Measurements from ENCODE around the gene TUBD1. TPM values are rescaled to one million over a fixed set of nuclear protein-coding genes. Genes with fewer than 3 reads are reported as not detected.
"Not testable (repeated sequence)": the region's sequence is repeated elsewhere in the genome, so short reads cannot be mapped to it uniquely, and the experiment has no call there.

Gene TUBD1
- total and polyA plus RNA-seq, 8 donors, result 5.9 to 28.6 (median 13.8) TPM; not detected in 1

DNA sequence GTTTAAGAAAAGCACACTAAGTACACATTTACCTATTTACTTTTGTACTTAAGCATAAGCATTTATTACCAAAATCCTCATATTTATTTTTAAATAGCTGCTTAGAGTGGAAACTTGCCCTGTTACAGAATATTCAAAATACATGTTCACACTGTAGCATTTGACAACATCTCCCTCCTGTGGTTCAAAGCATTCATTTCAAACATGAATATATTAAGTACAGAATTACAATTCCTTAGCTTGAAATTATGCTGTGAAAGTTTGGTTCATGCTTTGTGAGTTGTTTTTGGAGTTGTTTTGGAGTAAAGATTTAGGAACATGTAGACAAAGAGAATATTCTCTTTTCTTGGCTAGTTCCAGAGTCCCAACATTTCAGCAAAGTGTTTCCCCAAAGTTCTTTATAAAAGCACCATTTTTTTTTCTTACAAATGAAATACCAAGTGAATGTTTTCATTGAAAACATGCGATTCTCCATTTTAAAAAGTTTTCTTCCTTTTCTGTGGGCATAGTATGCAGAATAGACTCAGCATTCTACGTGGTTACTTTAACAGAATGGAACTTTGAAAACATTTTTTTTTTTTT is 33.2 kb downstream of the TUBD1 start:
- 69 to 82% (median 76%) methylated on average over 2 of the region's 2 CpGs for WGBS, 5 donors
- no peaks in the 10 kb centered on the region for H3K27me3 ChIP-seq
- peaks cover 5 to 37% (median 33%) of the 10 kb centered on the region in 4 donors for H3K36me3 ChIP-seq
- intact Hi-C loops (cut with DNase I; ENCODE audit: low total_unique reads), result loop anchor here (10.0 kb wide), 1 partner anchor 105 kb away; no protein-coding TSS in a partner anchor
- no peak overlapping the region for H3K4me3 ChIP-seq
- H3K27ac ChIP-seq, result peak overlapping the region in 4 of 5 donors; percentile 95 to 100 (median 97)
- TF ChIP-seq, protein P1, sequence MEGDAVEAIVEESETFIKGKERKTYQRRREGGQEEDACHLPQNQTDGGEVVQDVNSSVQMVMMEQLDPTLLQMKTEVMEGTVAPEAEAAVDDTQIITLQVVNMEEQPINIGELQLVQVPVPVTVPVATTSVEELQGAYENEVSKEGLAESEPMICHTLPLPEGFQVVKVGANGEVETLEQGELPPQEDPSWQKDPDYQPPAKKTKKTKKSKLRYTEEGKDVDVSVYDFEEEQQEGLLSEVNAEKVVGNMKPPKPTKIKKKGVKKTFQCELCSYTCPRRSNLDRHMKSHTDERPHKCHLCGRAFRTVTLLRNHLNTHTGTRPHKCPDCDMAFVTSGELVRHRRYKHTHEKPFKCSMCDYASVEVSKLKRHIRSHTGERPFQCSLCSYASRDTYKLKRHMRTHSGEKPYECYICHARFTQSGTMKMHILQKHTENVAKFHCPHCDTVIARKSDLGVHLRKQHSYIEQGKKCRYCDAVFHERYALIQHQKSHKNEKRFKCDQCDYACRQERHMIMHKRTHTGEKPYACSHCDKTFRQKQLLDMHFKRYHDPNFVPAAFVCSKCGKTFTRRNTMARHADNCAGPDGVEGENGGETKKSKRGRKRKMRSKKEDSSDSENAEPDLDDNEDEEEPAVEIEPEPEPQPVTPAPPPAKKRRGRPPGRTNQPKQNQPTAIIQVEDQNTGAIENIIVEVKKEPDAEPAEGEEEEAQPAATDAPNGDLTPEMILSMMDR (IDR thresholded peaks at IDR 0.05), result peak in 4 of 7 experiments; percentile 33 to 69 (median 60)
- no peak for TF ChIP-seq POLR2A (IDR thresholded peaks at IDR 0.05)
- TF ChIP-seq POLR2AphosphoS5 (IDR thresholded peaks at IDR 0.05), result peak in 1 of 3 donors; percentile 40
- TF ChIP-seq EP300 (IDR thresholded peaks at IDR 0.05), result no peak
- no peaks in the 10 kb centered on the region for H3K9me3 ChIP-seq
- DNase-seq, result peak in 1 of 2 donors; percentile 78
- peaks cover 11 to 64% (median 34%) of the 10 kb centered on the region in 4 donors for H3K4me1 ChIP-seq

DNA sequence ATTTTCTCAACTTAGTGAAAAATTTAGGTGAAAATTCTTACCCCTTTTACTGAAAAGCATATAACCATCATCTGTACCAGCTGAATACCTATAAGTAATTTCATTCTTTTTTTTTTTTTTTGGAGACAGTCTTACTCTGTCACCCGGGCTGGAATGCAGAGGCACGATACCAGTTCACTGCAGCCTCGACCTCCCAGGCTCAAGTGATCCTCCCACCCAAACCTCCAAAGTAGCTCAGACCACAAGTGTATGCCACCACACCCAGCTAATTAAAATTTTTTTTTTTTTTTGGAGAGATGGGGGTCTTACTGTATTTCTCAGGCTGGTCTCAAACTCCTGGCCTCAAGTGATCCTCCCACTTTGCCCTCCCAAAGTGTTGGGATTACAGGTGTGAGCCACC is 33.8 kb downstream of the TUBD1 start:
- DNase-seq, result no peak
- Histone ChIP-seq H3K4me1 (peaks cover 14 to 62% (median 35%) of the 10 kb centered on the region in 4 donors), H3K27ac (peak overlapping the region in 4 of 5 donors; percentile 95 to 100 (median 97)), H3K4me3 (no peak overlapping the region), H3K9me3 (no peaks in the 10 kb centered on the region), H3K27me3 (no peaks in the 10 kb centered on the region), H3K36me3 (peaks cover 5 to 32% (median 27%) of the 10 kb centered on the region in 4 donors)
- intact Hi-C loops (cut with DNase I; ENCODE audit: low total_unique reads), result no loop called here
- TF ChIP-seq EP300 (IDR thresholded peaks at IDR 0.05), result no peak
- no peak for TF ChIP-seq POLR2A (IDR thresholded peaks at IDR 0.05)
- TF ChIP-seq POLR2AphosphoS5 (IDR thresholded peaks at IDR 0.05), result no peak
- TF ChIP-seq, protein P1 (IDR thresholded peaks at IDR 0.05), result no peak
- whole genome bisulfite sequencing, 5 donors, result 61 to 82% (median 67%) methylated on average over 3 of the region's 3 CpGs

- Histone ChIP-seq H3K9me3 (no peaks in the 10 kb centered on the region), H3K4me3 (no peak overlapping the region), H3K27ac (peak overlapping the region in 4 of 5 donors; percentile 95 to 100 (median 97)), H3K4me1 (peaks cover 21 to 62% (median 37%) of the 10 kb centered on the region in 4 donors), H3K27me3 (no peaks in the 10 kb centered on the region), H3K36me3 (peaks cover 5 to 25% (median 22%) of the 10 kb centered on the region in 4 donors)
- TF ChIP-seq POLR2A (IDR thresholded peaks at IDR 0.05) (no peak), EP300 (IDR thresholded peaks at IDR 0.05) (no peak), POLR2AphosphoS5 (IDR thresholded peaks at IDR 0.05) (no peak)
- TF ChIP-seq, protein P1 (IDR thresholded peaks at IDR 0.05), result no peak
- WGBS, 5 donors, result 53 to 70% (median 57%) methylated on average over 5 of the region's 5 CpGs
- peak in 1 of 2 donors; percentile 17 for DNase-seq
- intact Hi-C loops (cut with DNase I; ENCODE audit: low total_unique reads), result no loop called here
These were observed 34.5 kb downstream of the TUBD1 start for GRCh38 chr17:59858167-59858816.

DNA sequence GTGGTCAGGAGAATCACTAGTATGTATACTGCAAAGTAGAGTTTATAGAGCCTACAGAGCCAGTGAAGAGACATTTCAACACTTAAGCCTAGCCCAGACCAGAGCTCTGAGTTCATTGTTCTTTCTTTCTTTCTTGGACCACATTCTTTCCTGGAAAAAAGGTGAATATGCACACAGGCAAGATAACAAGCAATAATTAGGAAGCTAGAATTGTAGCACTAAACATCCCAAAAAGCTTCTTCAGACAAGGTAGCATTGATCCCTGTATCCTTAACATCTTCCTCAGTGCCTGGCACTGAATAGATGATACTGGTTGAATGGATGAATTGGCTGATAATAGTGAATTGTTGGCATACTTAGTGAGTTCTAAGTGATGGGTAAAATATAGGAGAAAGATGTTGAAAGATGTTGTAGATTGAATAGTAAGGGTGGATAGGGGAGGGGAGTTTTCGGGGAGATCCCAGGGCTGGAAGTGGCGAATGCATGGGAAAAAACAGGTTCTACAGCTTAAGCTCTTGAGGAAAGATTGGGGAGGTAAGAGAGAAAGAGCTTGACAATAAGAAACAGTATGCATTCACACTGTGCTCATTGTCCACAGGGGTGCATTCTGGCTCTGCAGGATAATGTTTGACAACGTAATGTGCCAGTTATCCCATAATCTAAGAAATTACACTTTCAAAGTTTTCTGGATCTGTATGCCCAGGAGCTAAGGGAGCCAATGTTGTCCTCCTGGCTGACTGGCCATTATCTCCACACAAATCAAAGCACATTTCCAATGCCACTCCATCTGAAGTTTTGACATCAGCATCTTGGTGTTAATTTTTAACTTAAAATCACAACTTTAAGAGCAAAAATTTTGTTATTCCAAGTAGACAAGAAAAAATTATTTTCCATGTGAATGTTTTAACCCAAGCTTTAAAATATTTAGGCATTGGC is 35.6 kb downstream of the TUBD1 start:
- 36 to 67% (median 43%) methylated on average over 3 of the region's 3 CpGs for WGBS, 5 donors
- Histone ChIP-seq H3K4me3 (no peak overlapping the region), H3K9me3 (no peaks in the 10 kb centered on the region), H3K36me3 (peaks cover 0 to 16% (median 13%) of the 10 kb centered on the region in 4 donors), H3K27ac (peak overlapping the region; percentile 48 to 100 (median 96)), H3K27me3 (no peaks in the 10 kb centered on the region), H3K4me1 (peaks cover 26 to 70% (median 47%) of the 10 kb centered on the region in 4 donors)
- DNase-seq, result peak; percentile 25 to 57
- intact Hi-C loops (cut with DNase I; ENCODE audit: low total_unique reads), result no loop called here
- no peak for TF ChIP-seq POLR2AphosphoS5 (IDR thresholded peaks at IDR 0.05)
- no peak for TF ChIP-seq EP300 (IDR thresholded peaks at IDR 0.05)
- TF ChIP-seq POLR2A (IDR thresholded peaks at IDR 0.05), result no peak
- TF ChIP-seq, protein P1 (IDR thresholded peaks at IDR 0.05), result no peak

DNA sequence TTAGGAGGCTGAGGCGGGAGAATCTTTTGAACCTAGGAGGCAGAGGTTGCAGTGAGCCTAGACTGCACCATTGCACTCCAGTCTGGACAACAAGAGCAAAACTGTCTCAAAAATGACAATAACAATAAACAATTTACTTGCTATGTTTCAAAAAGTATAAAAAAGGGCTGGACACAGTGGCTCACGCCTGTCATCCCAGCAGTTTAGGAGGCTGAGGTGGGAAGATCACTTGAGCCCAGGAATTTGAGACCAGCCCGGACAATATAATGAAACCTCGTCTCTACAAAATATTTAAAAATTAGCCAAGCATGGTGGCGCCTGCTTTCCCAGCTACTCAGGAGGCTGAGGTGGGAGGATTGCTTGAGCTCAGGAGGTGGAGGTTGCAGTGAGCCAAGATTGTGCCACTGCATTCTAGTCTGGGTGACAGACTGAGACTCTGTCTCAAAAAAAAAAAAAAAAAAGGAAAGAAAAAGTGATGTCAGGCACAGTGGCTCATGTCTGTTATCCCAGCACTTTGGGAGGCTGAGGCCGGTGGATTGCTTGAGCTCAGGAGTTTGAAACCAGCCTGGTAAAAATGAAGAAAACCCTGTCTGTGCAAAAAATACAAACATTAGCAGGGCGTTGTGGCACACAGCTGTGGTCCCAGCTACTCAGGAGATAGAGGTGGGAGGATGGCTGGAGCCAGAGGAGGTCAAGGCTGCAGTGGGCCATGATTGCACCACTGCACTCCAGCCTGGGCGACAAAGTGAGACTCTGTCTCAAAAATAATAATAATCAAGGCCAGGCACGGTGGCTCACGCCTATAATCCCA is 38.6 kb downstream of the TUBD1 start:
- H3K36me3 ChIP-seq; H3K4me3 ChIP-seq; H3K27me3 ChIP-seq; H3K9me3 ChIP-seq; intact Hi-C loops (cut with DNase I; ENCODE audit: low total_unique reads): not testable (repeated sequence)
- Histone ChIP-seq H3K27ac (peak overlapping the region; percentile 80 to 100 (median 96)), H3K4me1 (peaks cover 47 to 94% (median 69%) of the 10 kb centered on the region in 4 donors)
- WGBS, 5 donors, result 89 to 96% (median 94%) methylated on average over 10 of the region's 10 CpGs
- DNase-seq, result peak in 1 of 2 donors; percentile 17
